Activated CD4-positive, CD25-positive, alpha-beta regulatory T cell treated with anti-CD3 and anti-CD28 coated beads, Interleukin-2, amount 50 U/mL, for 72 hours (primary cell): ENCODE measurements around the gene MALL.
"Not testable (repeated sequence)": the region's sequence is repeated elsewhere in the genome, so short reads cannot be mapped to it uniquely, and the experiment has no call there.

ENCODE experiments used
- DNase-seq: peaks from one replicate; pipeline ENCODE4 v3.0.0; 2021

The MALL gene

DNA sequence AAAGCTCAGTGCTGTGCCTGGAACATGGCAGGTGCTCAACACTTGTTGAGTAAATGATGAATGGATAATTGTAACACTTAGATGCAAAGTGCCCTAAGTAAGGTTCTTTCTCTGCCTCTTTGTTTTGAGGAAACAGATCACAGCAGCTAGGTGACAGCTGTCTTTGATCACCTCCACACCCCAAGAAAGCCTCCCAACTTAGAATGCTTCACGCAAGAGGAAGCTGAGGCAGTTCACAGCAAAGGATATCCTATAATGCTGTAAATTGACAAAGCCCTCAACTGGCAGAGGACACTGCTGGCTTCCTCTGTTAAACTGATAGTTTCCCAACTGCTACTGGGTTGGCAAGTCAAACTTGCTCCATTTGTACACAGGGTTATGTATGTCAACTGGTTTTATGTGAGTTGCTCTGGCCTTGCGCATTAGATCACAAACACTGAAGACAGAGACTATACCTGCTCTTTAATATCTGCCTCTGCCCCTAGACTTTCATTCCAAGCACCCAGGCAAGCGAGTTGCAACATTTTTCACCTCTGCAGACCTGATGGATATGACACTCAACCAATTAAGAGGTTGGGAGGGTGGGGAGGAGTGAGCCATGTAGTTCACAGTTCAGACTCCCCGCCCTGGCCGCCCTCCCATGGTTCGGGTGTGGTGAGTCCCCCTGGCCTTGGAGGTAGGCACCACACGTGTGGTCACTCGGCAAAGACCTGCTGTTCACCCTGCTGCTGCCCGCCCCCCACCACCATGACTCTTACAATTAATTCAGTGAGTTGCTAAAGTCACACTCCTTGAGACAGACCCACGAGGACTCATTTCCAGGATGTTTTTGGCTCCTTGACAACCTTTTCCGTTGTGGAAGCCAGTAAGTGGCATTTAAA is 4.8 kb upstream of the MALL start:
- no peak for DNase-seq

DNA sequence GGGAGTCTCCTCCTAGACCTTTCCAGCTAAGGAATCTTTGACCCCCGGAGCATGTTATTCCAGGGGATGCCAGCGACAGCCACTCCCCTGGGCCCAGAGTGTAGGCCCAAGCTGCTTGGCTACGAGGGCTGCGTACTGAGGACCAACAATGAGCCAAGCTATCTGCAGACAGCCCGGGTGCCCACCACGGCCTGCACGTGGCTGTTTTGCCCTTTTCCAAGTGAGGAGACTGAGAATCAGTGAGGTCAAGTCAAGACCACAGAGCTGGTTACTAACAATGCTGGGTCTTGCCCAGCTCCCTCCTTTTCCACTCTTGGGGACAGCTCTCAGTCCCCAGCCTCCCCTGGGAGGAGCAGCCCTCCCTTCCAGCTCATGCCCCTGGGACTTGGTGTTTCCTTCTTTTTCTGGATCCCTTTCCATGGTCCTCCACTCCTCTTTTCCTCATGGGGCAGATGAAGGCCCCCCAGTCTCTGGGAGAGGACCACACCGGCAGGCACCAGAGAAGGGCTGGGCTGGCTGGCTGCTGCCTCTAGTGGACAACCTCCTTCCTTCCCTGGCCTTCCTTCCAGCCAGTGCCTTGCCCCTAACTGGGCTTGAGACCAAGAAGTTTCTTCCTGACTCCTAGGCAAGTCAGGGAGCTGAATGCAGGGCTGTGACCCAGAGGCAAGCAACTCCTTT is 550 bp upstream of the MALL start:
- DNase-seq: no peak

DNA sequence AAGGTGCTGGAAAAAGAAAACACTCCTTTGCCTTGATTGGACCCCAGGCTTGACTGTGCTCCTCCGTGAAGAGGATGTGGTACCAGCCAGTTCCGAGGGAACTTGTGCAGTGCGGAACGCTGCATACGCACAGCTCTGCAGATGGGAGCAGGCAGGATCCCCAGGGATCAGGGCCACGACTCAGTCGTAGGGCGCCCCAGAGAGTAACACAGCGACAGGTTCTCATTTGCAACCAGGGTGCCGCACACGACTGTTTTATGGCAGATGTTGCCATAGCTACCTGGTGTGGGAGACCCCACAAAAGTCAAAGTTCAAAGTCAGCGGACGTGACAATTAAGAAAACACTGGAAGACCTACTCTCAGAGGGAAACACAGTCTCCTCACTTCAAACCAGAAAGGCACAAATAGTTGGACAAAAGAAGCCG is 779 bp downstream of the MALL start:
- no peak for DNase-seq

DNA sequence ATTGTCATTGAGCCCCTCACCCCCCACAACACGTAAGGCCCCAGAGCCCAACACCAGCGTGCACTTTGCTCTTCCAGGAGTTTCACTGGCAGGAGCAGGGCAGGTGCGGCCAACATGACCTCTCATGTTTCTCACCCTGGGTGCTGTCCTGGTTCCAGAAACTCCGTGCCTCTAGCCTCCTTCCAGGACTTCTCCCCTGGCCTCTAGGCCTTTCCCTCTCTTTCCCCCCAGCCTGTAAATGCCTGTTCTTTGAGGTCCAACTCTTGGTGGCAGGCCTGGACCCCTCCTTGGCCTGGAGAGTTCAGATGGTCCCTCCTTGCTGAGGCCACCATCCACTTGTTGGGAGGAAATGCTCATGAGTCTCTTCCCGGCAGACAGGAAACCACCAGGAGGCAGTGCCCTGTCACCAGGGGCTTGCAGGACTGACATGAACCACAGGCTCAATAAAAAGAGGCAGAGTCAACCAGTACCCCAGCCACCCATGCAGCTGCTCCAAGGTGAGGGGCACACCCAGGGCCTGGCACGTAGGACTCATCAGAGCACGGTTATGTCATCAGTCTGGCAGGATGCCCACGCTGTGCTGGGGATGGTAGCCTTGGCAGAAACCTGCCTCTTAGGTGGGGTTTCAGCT is 1.5 kb downstream of the MALL start:
- DNase-seq: no peak

DNA sequence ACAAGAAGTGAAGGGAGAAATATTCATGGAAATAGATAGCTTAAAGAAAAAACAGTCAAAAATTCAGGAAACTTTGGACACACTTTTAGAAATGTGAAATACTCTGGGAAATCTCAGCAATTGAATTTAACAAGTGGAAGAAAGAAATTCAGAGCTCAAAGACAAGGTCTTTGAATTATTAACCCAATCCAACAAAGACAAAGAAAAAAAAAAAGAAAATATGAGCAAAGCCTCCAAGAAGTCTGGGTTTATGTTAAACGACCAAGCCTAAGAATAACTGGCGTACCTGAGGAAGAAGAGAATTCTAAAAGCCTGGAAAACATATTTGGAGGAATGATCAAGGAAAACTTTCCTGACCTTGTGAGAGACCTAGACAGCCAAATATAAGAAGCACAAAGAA is 7.3 kb downstream of the MALL start:
- not testable (repeated sequence) for DNase-seq

DNA sequence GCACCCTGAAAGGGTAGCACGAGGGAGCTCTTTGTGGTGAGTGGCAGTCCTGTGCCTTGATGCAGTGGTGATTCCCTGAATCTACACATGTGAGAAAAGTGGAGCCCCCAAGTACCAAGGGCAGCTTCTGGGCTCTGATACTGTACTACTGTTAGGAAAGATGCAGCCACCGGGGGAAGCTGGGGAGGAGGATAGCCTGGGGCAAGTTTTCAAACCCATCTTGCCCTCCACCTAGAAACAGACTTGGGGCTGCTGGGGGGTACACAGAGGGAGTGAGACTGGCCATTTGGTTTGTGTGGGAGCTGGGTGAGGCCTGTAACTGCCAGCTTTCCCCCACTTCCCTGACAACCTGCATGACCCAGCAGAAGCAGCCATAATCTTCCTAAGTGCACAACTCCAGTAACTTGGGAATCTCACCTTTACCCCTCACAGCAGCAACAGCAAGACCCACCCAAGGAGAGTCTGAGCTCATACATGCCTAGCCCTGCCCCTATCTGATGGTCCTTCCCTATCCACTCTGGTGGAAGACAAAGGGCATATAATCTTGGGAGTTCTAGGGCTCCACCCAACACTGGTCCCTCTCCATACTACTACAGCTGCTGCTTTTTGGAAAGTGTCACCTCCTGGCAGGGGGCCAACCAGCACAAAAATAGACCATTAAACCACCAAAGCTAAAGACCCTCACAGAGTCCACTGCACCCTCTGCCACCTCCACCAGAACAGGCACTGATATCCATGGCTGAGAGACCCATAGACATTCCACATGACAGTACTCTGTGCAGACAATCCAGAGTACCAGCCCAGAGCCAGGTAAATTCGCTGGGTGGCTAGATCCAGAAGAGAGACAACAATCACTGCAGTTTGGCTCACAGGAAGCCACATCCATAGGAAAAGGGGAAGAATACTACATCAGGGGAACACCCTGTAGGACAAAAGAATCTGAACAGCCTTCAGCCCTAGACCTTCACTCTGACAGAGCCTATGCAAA is 8.2 kb downstream of the MALL start:
- DNase-seq: no peak

DNA sequence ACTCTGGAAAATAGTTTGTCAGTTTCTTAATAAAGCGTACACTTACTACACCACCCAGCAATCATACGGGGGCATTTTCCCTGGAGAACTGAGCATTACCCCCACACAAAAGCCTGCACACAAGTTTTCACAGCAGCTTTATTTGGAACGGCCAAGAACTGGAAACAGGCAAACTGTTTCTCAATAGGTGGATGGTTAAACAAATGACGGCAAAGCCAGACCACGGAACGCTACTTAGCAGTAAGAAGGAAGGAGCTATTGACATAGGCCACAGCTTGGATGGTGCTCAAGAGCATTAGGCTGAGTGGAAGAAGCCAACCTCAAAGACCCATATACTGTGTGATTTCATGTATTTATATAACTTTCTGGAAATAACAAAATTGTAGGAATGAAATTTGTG is 9.0 kb downstream of the MALL start:
- DNase-seq: no peak

DNA sequence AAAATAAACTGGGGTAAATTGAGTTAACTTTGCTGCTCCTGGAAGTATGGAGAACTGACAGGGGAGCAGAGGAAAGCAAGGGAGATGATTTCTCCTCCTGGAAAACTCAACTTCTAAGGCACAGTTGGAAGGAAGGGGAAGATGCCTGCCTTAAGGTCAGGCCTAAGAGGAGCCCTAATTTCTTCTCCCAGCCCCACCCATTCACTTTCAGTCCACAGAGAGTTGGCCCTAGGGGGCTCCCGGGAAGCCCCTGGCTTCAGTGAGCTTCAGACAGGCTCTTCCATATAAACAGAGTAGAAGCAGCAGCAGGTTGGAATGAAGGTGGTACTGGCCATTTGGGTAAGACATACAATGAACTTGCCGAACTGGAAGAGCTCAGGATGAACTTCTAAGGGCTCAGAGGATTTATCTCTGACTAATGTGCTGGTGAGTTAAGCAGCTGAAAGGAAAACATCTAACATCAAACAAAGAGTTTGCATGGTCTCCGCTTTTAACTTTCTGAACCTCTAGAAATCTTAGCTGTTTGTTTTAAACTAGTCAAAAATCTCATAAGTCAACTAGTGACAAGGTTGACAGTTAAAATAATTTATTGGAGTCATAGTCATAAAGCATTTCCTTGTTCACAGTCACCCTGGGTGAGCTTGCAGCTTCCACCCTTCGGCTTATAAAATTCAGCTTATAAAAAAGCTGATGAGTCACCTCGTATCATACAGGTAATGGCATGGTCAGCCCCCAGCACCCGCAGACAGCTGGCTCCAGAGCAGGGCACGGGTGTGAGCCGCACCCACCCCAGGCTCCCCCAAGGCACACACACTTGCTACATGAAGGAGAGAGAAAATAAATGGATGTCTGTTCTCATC is 9.8 kb downstream of the MALL start:
- DNase-seq: no peak

DNA sequence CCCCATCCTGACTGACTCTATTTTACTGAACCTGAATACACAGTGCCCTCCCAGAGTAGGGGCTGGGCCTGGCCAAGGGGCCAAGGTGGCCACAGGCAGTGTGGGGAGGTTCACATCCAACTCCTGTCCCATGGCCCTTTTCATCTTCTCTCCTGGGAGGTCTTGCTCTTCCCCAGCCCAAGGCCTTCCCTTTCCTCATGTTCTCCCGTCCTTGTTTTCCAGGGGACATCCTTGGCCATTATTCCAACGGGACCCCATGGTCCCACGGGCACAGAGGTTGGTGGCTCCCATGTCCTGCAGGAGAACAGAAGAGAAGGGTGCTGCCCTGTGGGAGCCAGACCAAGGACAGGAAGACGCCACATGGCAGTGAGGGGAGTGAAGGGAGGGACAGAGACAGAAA is 10.4 kb downstream of the MALL start:
- DNase-seq: no peak

DNA sequence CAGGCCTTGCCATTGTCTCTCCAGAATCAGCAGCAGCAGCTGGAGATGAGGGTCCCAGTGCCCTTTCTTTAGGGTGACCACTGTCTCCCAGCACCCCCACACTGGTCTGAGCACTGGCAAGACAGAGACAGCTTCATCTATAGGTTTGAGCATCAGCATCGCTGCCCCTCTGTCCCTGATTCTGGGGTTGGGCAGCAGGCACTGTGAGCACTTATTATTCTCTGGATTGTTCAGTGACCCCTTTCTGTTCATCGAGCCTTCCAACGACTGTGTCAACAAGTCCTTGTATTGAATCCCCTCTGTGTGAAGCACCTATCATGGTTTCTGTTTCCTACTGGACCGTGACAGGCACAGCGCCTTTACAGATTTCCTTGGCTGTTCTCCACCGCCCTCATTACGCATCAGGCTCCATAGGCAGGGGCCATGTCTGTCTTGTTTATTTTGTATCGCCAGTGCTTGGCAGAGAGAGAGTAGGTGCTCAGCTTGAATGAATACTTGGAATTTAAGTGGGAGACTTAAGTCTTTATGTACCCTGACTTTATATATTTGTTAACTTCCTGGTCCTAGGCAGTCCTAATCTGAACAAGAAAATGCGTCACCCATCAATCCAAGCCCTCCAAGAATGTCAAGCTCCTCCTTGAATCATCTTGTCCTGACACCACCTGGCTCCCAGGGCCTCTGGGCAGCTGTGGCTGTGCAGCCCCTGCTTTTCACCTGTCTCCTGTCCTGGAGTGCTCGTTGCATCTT is 11.4 kb downstream of the MALL start:
- no peak for DNase-seq

DNA sequence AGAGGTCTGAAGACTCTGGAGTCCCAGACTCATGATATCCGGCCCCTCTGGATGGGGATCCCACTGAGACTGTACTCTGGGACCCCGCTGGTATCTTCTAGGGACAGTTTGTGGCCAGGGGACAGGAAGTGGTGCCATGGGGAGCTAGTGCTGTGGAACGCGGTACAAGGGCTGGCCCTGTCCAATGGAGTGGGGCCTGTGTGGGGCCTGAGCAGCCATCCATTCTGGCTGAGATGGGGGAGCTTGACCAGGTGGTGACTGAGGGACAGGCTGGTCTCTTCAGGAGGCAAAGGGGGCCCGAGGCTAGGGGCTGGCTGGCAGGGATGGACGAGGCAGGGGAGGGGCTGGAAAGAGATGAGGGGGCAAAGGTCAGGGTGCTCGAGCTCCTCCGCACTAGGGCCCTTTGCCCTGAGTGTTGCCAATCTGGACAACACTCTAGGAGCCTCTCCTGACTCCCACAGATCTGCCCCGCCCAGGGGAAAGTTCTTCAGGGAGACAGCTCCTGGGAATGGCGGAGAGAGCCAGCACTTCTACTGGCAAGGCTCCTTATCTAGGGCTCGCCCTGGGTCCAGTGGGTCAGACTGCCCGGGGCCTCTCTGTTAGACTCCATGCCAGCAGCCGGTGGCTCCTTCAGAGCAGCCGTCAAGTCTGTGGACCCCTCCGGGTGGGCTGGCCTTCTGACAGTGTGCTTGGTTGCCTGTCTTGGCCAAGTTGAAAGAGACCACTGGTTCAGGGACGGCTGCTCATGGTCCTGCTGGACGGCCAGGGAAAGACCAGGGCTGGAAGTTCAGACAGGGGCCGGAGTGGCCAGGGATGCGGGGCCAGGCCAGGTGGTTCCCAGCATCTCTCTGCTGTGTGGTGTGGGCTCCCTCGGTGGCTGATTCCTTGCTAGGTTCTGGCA is 12.3 kb downstream of the MALL start:
- DNase-seq: no peak

DNA sequence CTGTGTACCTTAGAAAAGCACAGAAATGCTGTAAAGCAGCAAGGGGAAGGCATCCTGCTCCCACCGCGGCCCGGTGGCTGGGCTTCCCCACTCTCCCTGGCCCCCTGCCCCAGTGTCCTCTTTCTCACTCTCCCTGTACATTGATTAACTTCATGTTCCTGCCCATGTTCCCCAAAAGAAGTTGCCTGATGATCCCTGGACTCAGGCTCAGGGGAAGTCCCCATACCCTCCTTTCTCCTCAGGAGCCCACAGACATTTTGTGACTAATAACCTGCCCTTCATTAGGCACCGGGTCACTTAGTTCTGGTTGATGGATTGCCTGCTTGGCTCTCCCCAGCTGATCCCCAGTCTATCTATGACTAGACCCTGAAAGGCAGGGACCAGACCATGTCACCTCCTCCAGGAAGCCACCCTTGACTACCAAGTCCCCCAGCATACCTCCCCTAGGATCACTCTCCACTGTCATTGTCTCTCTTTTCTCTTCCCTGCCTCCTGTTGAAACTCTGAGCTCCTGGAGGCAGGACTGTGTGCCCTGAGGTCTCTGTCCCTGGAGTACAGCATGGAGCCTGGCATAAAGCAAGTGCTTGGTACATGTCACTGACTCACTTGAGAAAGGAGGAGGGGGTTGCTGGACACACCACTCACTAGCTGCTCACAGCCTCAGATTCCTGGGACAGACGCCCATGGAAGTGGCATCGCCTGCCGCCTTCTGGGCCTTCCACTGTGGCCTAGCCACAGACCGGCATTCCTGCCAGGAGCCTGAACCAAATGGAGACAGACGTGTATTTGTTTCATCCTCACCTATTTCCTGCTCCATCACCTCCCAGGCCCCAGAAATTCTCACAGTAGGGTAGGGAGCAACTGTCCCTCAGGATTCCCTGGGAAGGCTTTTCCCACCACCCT is 13.5 kb downstream of the MALL start:
- no peak for DNase-seq

DNA sequence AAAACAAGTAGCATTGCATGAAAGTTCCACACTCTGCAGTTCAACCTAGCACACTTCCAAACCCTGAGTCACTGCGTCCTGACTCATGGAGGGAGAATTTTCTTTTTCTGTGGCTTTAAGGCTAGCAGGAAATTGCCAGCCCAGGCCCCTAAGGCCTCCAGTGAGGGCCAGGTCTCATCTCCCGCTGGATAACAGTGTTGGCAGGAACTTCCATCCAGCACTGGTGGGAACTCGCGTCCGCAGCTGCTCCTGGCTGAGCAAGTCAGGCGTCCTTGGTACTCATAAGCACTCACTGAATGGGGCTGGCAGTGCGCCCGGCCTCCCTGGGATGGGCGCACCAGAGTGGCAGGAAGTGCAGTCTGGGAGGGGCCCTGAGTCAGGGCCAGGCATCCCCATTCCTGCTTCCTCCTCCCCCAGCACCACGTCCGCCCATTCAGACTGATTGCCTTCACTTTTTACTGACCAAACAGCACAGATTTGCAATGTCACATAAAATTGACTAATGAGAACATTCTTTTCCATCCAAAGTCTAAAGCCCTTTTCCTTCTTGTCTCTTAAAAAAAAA is 14.3 kb downstream of the MALL start:
- DNase-seq: no peak

DNA sequence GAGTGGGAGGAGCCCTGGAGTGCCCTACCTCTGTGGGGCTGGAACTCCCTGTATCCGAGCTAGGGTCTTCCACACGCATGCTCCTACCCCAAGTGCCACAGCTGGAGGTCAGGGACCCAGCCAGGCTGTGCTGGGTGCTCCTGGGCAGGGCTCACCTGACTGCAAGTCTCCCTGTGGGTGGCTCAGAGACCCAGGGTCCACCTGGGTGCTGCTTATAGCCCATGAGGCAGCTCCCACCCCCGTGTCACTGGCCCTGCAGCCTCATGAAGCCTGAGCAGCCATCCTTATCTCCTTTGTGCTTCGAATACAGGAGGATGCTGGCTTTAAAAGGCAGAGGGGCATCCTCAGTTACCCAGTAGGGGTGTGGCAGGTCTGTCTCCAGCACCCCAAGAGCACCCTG is 14.7 kb downstream of the MALL start:
- DNase-seq: not testable (repeated sequence)

DNA sequence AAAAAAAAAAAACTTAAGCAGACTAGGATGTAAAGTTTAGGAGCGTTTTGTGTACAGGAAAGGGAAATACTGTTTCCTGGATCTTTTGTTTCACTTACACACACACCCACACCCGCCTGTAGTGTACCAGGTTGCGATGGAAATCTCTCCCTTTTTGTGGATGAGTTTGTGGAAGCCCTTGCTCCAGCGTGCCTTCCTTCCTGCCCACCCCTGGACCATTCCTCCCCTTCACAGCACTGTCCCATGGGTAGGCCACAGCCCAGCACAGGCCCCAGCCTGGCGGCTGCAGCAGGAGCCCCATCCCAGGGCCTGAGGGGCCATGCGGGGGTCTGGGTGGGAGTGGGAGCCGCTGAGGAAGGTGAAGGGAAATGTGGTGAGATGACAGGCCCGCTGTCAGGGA is 15.1 kb downstream of the MALL start:
- no peak for DNase-seq

DNA sequence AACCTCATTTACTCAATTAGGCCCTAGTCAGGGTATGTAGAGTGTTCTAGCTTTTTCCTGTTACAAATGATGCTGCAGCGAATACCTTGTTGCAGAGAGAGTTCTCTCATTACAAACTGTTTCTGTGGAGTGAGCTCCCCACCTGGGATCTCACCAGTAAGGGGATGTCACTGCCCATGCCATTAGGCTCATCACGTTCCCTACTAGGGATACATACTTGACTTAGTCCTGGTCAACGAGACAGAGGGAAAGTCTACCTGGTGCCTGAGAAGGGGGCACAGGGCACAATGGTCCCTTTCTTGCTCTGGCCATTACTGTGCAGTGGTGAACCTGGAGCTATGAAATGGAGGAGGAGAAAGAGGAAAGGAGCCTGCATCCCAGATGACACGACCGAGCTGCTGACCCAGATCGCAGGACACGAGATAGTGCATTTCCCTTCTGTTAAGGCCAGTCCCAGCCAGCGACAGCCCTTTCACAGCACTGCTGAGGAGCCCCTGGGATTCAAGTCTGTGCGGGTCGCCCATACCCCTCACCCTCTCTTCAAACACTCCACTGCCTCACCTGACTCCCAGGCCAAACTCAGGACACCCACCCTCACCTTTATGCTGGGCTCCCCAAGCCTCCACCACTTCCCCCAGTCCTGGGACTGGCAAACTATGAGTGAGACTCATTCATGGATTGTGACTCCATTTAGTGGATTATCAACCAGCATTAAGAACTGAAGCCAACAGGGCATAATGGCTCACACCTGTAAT is 16.0 kb downstream of the MALL start:
- DNase-seq: no peak

DNA sequence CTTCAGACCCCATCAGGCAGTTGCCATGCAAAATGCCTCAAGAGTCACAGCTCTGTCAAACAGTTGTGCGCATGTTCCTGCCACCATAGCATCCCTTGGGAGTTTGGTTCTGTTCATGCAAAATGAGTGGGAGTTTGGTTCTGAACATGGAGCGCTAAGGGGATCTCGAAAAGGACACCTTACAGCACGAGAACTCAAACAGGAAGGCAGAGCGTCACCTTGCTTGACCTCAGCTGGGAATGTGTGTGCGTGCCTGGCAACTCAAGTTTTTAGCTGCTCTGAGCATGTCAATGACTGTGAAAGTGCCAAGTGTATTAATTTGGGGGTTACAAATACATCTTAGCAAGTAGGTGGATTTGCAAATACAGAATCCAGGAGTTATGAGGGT is 16.6 kb downstream of the MALL start:
- DNase-seq: no peak
